Measurements from ENCODE around the gene LHFPL3. TPM values are rescaled to one million over a fixed set of nuclear protein-coding genes. Genes with fewer than 3 reads are reported as not detected.

Gene LHFPL3
- total and polyA plus RNA-seq, 2 donors (not counting 1 experiment from before 2014, with no cell fraction given), result not detected

DNA sequence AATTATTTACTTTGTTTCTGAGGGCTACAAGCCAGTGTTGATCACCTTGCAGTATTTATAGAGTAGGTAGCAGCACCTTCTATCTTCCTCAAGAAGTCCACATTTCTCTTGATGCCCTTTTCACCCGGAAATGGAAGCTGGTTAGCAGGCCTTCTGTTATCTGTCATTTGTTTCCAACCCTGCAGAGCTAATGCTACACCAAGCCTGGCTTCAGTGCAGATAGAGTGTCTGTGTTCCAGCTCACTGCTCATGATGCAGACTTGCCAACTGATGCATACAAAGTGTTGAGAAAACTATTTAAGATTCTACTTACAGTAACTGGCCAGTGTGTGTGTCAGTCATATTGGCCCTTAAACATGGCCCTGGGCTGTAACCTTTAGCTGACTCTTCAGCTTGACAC lies 301.0 kb downstream of the LHFPL3 start:
- Histone ChIP-seq H3K4me3 (replicated peaks in 1 of 4; ENCODE audit: control extremely low read depth in 1 of 4, insufficient read depth in 1 of 4, low read depth in 3 of 4, low read length in 4 of 4) (no peak overlapping the region), H3K9ac (ENCODE audit: insufficient read depth, low read length) (no peak overlapping the region), H3K36me3 (ENCODE audit: control insufficient read depth, insufficient read depth, low read length) (no peaks in the 10 kb centered on the region), H4K20me1 (ENCODE audit: control insufficient read depth, extremely low read depth, insufficient read depth, low read length) (no peaks in the 10 kb centered on the region), H3K79me2 (ENCODE audit: control insufficient read depth, insufficient read depth, low read length) (no peaks in the 10 kb centered on the region), H3K27me3 (ENCODE audit: control insufficient read depth, insufficient read depth, low read length) (no peaks in the 10 kb centered on the region), H2AFZ (ENCODE audit: low read length) (no peak overlapping the region), H3K4me2 (ENCODE audit: extremely low read depth, insufficient read depth, low read length) (no peak overlapping the region), H3K4me1 (ENCODE audit: control insufficient read depth, extremely low read depth, insufficient read depth, low read length) (no peaks in the 10 kb centered on the region), H3K27ac (ENCODE audit: insufficient read depth, low read length) (no peak overlapping the region), H3K9me3 (ENCODE audit: control insufficient read depth, insufficient read depth, low read depth, low read length) (no peaks in the 10 kb centered on the region)
- DNase-seq (ENCODE audit: low read depth in 2 of 2), result no peak
- TF ChIP-seq, protein P1, sequence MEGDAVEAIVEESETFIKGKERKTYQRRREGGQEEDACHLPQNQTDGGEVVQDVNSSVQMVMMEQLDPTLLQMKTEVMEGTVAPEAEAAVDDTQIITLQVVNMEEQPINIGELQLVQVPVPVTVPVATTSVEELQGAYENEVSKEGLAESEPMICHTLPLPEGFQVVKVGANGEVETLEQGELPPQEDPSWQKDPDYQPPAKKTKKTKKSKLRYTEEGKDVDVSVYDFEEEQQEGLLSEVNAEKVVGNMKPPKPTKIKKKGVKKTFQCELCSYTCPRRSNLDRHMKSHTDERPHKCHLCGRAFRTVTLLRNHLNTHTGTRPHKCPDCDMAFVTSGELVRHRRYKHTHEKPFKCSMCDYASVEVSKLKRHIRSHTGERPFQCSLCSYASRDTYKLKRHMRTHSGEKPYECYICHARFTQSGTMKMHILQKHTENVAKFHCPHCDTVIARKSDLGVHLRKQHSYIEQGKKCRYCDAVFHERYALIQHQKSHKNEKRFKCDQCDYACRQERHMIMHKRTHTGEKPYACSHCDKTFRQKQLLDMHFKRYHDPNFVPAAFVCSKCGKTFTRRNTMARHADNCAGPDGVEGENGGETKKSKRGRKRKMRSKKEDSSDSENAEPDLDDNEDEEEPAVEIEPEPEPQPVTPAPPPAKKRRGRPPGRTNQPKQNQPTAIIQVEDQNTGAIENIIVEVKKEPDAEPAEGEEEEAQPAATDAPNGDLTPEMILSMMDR (conservative IDR thresholded peaks at IDR 0.05 in 1 of 2, IDR thresholded peaks at IDR 0.05 in 1 of 2; ENCODE audit: low read depth in 1 of 2, low read length in 2 of 2), result no peak
- TF ChIP-seq EZH2 (IDR thresholded peaks at IDR 0.05; ENCODE audit: low read length, missing control alignments), result no peak

DNA sequence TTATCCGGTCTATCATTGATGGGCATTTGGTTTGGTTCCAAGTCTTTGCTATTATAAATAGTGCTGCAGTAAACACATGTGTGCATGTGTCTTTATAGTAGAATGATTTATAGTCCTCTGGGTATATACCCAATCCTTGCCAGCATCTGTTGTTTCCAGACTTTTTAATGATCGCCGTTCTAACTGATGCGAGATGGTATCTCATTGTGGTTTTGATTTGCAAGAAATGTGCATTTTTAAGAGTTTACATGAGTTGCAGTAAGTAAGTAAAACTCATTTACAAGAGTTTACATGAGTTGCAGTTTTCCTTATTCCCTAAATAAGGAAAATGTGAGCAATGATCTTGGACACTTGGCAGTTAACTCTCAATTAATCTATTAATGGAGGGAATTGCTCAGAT lies 312.1 kb downstream of the LHFPL3 start:
- Histone ChIP-seq H3K36me3 (ENCODE audit: control insufficient read depth, insufficient read depth, low read length) (no peaks in the 10 kb centered on the region), H3K9ac (ENCODE audit: insufficient read depth, low read length) (no peak overlapping the region), H3K4me2 (ENCODE audit: extremely low read depth, insufficient read depth, low read length) (no peak overlapping the region), H3K4me3 (replicated peaks in 1 of 4; ENCODE audit: control extremely low read depth in 1 of 4, insufficient read depth in 1 of 4, low read depth in 3 of 4, low read length in 4 of 4) (no peak overlapping the region), H3K4me1 (ENCODE audit: control insufficient read depth, extremely low read depth, insufficient read depth, low read length) (no peaks in the 10 kb centered on the region), H4K20me1 (ENCODE audit: control insufficient read depth, extremely low read depth, insufficient read depth, low read length) (no peaks in the 10 kb centered on the region), H3K79me2 (ENCODE audit: control insufficient read depth, insufficient read depth, low read length) (no peaks in the 10 kb centered on the region), H3K27me3 (ENCODE audit: control insufficient read depth, insufficient read depth, low read length) (no peaks in the 10 kb centered on the region), H3K9me3 (ENCODE audit: control insufficient read depth, insufficient read depth, low read depth, low read length) (no peaks in the 10 kb centered on the region), H3K27ac (ENCODE audit: insufficient read depth, low read length) (no peak overlapping the region), H2AFZ (ENCODE audit: low read length) (no peak overlapping the region)
- TF ChIP-seq, protein P1 (conservative IDR thresholded peaks at IDR 0.05 in 1 of 2, IDR thresholded peaks at IDR 0.05 in 1 of 2; ENCODE audit: low read depth in 1 of 2, low read length in 2 of 2), result no peak
- no peak for TF ChIP-seq EZH2 (IDR thresholded peaks at IDR 0.05; ENCODE audit: low read length, missing control alignments)
- DNase-seq (ENCODE audit: low read depth in 2 of 2), result no peak

DNA sequence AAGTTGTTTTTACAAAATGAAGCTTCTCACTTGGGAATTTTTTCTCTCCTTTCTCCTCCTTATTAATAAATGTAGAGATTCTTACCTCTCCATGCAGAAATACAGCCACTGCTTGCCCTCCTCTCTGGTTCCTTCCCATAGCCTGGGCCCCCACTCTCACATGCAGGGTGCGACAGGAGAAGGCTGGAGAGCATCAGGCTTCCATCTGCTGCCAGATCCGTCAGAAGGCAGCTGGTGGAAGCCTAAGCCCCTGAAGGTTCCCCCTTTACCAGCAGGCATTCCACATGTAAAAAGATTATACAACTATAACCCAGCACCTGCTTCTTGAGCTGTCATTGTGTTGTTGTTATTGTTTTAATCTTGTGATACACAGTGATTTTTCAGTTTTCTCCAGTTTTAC lies 314.2 kb downstream of the LHFPL3 start:
- H3K4me2 ChIP-seq (ENCODE audit: extremely low read depth, insufficient read depth, low read length), result no peak overlapping the region
- no peaks in the 10 kb centered on the region for H3K9me3 ChIP-seq (ENCODE audit: control insufficient read depth, insufficient read depth, low read depth, low read length)
- no peaks in the 10 kb centered on the region for H3K27me3 ChIP-seq (ENCODE audit: control insufficient read depth, insufficient read depth, low read length)
- no peaks in the 10 kb centered on the region for H3K79me2 ChIP-seq (ENCODE audit: control insufficient read depth, insufficient read depth, low read length)
- no peak overlapping the region for H3K27ac ChIP-seq (ENCODE audit: insufficient read depth, low read length)
- no peak for DNase-seq (ENCODE audit: low read depth in 2 of 2)
- no peak overlapping the region for H2AFZ ChIP-seq (ENCODE audit: low read length)
- TF ChIP-seq, protein P1 (conservative IDR thresholded peaks at IDR 0.05 in 1 of 2, IDR thresholded peaks at IDR 0.05 in 1 of 2; ENCODE audit: low read depth in 1 of 2, low read length in 2 of 2), result no peak
- TF ChIP-seq EZH2 (IDR thresholded peaks at IDR 0.05; ENCODE audit: low read length, missing control alignments), result no peak
- H3K4me3 ChIP-seq (replicated peaks in 1 of 4; ENCODE audit: control extremely low read depth in 1 of 4, insufficient read depth in 1 of 4, low read depth in 3 of 4, low read length in 4 of 4), result no peak overlapping the region
- H4K20me1 ChIP-seq (ENCODE audit: control insufficient read depth, extremely low read depth, insufficient read depth, low read length), result no peaks in the 10 kb centered on the region
- H3K9ac ChIP-seq (ENCODE audit: insufficient read depth, low read length), result no peak overlapping the region
- no peaks in the 10 kb centered on the region for H3K36me3 ChIP-seq (ENCODE audit: control insufficient read depth, insufficient read depth, low read length)
- no peaks in the 10 kb centered on the region for H3K4me1 ChIP-seq (ENCODE audit: control insufficient read depth, extremely low read depth, insufficient read depth, low read length)

All from fibroblast of lung (primary cell).